GM21515 (cell line): ENCODE results near the gene SLC5A11.
"Not testable (repeated sequence)": the region's sequence is repeated elsewhere in the genome, so short reads cannot be mapped to it uniquely, and the experiment has no call there.

ENCODE experiments used
- ATAC-seq: cut with Tn5 transposase; IDR thresholded peaks from one replicate; pipeline ENCODE4 v1.9.1; 2021; ENCODE audit not compliant: unreplicated experiment

The SLC5A11 gene

GRCh38 chr16:24834459-24835335, 11.1 kb upstream of the SLC5A11 start:
- no peak for ATAC-seq

DNA sequence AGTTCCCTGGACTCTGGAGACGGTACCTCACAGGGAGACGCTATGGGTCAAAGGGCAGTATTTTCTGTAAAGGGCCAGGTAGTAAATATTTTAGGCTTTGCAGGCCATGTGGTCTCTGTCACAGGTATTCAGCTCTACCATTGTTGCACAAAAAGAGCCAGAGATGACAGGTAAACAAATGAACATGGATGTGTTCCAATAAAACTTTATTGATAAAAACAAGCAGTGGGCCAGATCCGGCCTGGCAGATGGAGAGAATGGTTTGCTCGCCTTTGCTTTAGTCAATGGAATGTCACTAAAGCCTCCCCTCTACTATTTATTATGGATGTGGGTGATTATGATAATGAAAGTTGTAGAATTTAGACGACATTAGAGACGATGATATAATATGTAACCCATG, 8.9 kb upstream of the SLC5A11 start:
- no peak for ATAC-seq

DNA sequence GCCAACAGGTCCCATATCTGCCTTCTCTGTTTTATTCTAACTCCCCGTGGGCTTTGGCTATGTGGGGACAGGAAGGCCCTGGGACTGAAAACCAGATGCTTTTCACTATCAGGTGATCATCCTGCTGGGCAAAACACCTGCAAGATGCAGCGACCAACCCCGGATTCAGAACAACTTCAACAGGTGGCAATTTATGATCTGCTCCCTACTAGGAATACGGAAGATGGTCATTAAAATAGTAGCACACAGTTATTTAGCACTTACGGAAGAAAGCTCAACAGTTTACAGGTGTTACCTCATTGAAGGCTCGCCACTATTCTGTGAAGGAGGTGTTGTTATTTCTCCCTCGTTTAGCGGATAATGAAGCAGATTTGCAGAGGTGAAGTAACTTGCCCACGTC, 7.8 kb upstream of the SLC5A11 start:
- ATAC-seq, result no peak

- no peak for ATAC-seq
Observed at GRCh38 chr16:24838554-24839266, 7.1 kb upstream of the SLC5A11 start.

DNA sequence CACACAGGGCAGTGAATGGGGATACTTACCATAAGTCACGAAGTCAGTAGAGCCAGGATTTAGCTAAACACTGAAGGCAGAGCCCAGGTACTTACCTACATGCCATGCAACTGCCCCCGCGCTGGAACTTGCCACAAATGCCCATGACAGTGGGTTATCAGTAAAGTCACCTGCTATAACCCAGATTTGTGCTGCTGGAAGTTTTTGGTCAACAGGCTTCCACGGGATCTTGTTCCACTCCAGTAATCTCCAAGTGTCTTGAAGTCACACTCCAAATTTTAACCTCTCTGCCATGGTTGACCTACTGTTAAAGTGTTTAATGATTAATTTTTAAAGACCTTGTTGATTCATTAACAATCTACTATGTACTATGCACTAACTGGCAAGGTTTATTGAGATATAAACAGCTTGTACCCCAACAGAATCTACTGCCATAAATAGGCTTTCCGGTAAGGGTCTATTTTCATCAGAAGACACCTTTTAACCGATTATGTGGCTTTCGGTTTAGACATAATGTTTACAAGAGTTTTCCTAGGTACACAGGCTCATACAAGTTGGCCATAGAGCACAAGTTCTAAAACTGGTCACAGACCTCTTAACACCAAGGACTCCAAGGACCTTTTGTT, 6.3 kb upstream of the SLC5A11 start:
- ATAC-seq, result no peak

GRCh38 chr16:24841291-24841690, 4.5 kb upstream of the SLC5A11 start:
- ATAC-seq, result no peak

DNA sequence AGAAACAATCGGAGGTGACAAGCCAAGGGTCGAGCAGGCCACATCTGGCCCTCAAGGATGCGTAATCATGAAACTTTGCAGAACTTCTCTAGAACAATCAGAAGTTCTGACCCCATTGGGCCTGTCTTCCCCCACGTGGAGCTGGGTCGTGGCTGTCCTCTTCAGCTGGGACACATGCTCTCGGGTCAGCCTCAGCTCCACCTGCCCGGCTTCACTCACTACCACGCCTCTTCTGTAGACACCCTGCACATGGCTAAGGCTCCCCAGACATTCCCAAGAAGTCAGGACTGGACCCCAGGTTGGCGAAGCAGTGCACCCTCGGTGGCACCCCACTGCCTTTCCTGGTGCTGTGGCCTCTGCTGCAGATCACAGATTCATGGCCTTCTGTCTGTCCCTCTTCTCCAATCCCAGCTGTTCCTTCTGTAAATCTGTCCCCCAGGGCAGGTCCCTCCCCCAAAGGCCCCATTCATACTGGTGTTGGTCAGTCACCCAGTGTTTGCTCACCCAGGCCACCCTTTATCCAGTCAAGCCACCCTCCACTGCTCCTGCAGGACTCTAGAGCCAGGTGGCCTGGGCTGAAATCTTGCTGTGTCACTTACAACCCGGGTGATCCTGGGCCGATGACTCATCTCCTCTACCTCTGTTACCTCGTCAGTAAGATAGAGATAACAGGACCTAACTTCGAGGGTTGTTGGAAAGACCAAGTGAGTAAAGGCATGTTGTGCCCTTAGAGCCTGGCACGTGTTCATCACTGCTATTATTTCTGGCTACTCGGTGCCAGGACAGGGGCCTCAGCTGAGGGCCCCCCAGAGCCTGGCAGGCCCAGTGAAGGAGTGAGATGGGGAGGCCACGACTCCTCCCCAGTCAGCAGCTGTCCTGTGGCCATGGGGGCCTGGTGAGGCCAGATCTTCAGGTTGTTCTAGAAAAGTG, 1.4 kb upstream of the SLC5A11 start:
- no peak for ATAC-seq

DNA sequence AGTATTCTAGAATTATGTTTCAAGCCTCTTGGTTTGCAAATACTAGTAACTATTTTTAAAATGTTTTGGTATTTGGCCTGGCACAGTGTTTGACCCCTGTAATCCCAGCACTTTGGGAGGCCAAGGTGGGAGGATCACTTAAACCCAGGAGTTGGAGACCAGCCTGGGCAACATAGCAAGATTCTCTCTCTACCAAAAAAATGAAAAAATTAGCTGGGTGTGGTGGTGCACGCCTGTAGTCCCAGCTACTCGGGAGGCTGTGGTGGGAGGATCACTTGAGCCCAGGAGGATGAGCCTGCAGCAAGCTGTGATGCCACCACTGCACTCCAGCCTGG, 765 bp upstream of the SLC5A11 start:
- ATAC-seq, result not testable (repeated sequence)

GRCh38 chr16:24846548-24847357, 990 bp downstream of the SLC5A11 start:
- no peak for ATAC-seq

- ATAC-seq, result no peak
Observed at GRCh38 chr16:24847358-24847664, 1.5 kb downstream of the SLC5A11 start.

DNA sequence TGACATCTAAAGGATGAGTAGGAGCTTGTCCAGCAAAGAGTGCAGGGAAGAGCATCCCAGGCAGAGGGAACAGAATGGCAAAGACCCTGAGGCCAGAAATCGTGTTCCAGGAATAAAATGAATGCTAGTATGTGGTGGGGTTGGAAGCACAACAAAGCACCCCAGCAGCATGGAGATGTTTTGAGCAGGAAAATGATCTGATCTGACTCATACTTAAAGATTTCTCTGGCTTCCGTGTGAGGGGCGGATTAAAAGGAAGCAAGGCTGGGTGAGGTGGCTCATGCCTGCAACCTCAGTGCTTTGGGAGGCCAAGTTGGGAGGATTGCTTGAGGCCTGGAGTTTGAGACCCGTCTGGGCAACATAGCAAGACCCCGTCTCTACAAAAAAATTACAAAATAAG, 2.3 kb downstream of the SLC5A11 start:
- no peak for ATAC-seq

GRCh38 chr16:24849641-24850040, 3.9 kb downstream of the SLC5A11 start:
- ATAC-seq, result no peak

DNA sequence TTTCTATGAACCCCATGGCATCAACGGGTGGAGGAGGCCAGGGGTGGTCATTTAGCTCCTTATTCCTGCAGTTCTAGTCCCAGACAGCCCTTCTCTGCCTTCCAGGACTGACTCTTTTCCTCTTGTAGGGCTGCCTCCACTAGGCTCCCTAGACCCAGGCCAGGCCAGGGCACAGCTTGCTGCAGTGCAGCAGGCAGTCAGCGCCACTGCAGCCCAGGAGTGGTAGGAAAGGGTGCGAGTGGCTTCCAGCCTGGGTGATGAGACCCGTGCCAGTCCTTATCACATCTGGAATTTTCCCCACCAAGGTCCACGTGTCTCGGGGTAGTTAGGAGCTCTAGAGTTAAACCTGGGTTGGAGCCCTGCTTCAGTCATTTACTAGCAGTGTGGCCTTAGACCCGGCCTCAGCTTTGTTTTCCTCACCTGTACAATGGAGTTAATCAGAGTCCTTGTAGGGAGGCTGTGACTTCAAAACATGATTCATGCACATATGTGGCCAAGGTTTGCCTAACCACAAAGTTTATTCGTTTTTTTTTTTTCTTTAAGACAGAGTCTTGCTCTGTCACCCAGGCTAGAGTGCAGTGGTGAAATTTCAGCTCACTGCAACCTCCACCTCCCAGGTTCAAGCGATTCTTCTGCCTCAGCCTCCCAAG, 4.7 kb downstream of the SLC5A11 start:
- ATAC-seq, result no peak

DNA sequence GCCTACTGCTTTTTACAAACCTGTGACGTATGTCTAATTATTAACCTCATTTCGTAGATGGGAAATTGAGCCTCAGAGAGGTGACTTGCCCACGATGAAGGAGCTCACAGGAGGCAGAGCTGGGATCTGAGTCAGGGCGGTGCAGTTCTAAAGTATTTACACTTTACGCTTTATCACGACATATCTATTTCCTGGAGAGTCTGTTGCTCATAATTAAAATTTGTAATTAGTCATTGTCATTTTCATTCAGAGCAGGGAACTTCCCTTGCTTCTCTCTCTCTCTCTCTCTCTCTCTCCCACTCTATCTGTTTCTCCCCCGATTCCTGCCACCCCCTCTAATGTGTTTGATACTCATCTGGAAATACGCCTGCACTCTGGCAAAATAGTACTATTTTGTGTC, 5.9 kb downstream of the SLC5A11 start:
- ATAC-seq, result no peak

GRCh38 chr16:24852281-24852721, 6.5 kb downstream of the SLC5A11 start:
- ATAC-seq, result no peak

DNA sequence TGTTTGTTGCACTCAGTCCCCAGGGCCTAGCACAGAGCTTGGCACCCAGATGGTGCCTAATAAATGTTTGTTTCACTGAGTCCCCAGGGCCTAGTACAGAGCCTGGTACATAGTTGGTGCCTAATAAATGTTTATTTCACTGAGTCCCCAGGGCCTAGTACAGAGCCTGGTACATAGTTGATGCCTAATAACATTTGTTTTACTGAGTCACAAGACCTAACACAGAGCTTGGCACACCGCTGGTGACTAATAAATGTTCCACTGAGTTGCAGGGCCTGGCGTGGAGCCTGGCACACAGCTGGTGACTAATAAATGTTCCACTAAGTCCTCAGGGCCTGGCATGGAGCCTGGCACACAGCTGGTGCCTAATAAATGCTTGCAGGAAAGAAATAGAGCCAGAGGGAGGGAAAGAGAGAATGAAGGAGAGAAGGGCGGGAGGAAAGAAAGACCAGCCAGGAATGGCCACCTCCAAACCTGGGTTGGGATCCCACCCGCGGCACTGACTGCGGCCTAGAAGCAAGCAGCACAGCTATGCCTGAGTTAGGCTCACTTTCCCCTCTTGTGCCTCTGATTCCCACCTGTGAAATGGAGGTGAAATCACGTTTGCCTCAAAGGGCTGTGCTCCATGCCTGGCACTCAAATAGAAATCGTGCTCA, 7.5 kb downstream of the SLC5A11 start:
- no peak for ATAC-seq

GRCh38 chr16:24853830-24854229, 8.1 kb downstream of the SLC5A11 start:
- ATAC-seq, result no peak

GRCh38 chr16:24854607-24855171, 8.9 kb downstream of the SLC5A11 start:
- ATAC-seq, result no peak

- no peak for ATAC-seq
Observed at GRCh38 chr16:24855678-24856077, 9.9 kb downstream of the SLC5A11 start.
